Endothelial cell of umbilical vein (primary cell): ENCODE results near the gene LSMEM2.

Experiments used
- EZH2 ChIP-seq: IDR thresholded peaks from 2 replicates; pipeline ENCODE4 v1.6.1; 2012; ENCODE audit warnings: borderline replicate concordance, low read depth, mild to moderate bottlenecking, moderate library complexity, low read length, inconsistent platforms; ENCODE audit not compliant: severe bottlenecking
- JUN ChIP-seq: IDR thresholded peaks from 2 replicates; pipeline ENCODE4 v1.6.1; 2011; ENCODE audit warnings: borderline replicate concordance, low read depth; ENCODE audit not compliant: insufficient read length, insufficient read depth
- POLR2A ChIP-seq: IDR thresholded peaks from 2 replicates; pipeline ENCODE4 v1.6.1; 2012; ENCODE audit warnings: low read depth, mild to moderate bottlenecking, control low read depth, low read length
- TF ChIP-seq, protein P1 (sequence below), 2 donors: IDR thresholded peaks; 1 replicate in 1 of 2; 2 replicates in 1 of 2; pipeline ENCODE4 v1.5.1; 2011; ENCODE audit warnings: low read length in 2 of 2, mild to moderate bottlenecking in 2 of 2, moderate library complexity in 2 of 2, control low read depth in 1 of 2, inconsistent platforms in 1 of 2, low read depth in 1 of 2; ENCODE audit not compliant: insufficient read depth in 1 of 2; ENCODE audit errors: extremely low read depth in 1 of 2
- TF ChIP-seq, protein P2 (sequence below): IDR thresholded peaks from 2 replicates; pipeline ENCODE4 v1.6.1; 2011; ENCODE audit not compliant: insufficient read depth, insufficient read length

DNA sequence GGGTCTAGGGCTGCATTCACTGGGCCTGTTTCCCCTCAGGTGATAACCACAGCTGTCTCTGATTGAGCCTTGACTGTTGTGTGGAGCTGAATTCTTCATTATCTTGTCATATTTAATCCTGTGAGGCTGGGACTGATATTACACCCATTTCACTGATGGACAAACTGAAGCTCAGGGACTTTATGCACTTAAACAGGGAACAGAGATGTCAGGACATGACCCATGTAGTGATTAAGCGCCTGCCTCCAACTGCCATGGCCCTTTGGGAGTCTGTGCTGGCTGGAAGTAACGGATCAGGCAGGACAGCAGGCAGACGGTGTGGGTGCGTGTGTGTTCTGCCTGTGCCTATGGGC lies 35.4 kb upstream of the LSMEM2 start:
- TF ChIP-seq, protein P1, sequence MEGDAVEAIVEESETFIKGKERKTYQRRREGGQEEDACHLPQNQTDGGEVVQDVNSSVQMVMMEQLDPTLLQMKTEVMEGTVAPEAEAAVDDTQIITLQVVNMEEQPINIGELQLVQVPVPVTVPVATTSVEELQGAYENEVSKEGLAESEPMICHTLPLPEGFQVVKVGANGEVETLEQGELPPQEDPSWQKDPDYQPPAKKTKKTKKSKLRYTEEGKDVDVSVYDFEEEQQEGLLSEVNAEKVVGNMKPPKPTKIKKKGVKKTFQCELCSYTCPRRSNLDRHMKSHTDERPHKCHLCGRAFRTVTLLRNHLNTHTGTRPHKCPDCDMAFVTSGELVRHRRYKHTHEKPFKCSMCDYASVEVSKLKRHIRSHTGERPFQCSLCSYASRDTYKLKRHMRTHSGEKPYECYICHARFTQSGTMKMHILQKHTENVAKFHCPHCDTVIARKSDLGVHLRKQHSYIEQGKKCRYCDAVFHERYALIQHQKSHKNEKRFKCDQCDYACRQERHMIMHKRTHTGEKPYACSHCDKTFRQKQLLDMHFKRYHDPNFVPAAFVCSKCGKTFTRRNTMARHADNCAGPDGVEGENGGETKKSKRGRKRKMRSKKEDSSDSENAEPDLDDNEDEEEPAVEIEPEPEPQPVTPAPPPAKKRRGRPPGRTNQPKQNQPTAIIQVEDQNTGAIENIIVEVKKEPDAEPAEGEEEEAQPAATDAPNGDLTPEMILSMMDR (IDR thresholded peaks at IDR 0.05; ENCODE audit: extremely low read depth in 1 of 2, insufficient read depth in 1 of 2, low read depth in 1 of 2, low read length in 2 of 2) = no peak
- TF ChIP-seq JUN (no peak), POLR2A (no peak), EZH2 (no peak)
- TF ChIP-seq, protein P2, sequence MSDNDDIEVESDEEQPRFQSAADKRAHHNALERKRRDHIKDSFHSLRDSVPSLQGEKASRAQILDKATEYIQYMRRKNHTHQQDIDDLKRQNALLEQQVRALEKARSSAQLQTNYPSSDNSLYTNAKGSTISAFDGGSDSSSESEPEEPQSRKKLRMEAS = no peak
